ENCODE results near the gene CLDN6. TPM values are rescaled to one million over a fixed set of nuclear protein-coding genes. Genes with fewer than 3 reads are reported as not detected.
A peak's percentile ranks its signal among the peaks of the same experiment; 100 is the strongest.

Gene CLDN6
- total and polyA plus RNA-seq, 9 of the 15 experiments (the other 6 are each of a cell fraction or from before 2014, with no cell fraction given) = 0.22 to 0.75 (median 0.38) TPM; not detected in 3

GRCh38 chr16:2981177-2981898 is 36.6 kb downstream of the CLDN6 start (continued):
- TF ChIP-seq ZBTB40 (IDR thresholded peaks at IDR 0.05) (0 out of 2 replicates have a peak, but pooled peaks have one; percentile 19), ZBTB40 (CRISPR knock-in tag; IDR thresholded peaks at IDR 0.05) (no peak), EP300 (IDR thresholded peaks at IDR 0.05; ENCODE audit: low read length) (peak; percentile 51), SUPT5H (IDR thresholded peaks at IDR 0.05) (peak; percentile 69), MTA3 (IDR thresholded peaks at IDR 0.05; ENCODE audit: borderline replicate concordance) (no peak), MED1 (CRISPR knock-in tag; IDR thresholded peaks at IDR 0.05; ENCODE audit: borderline replicate concordance) (no peak), HNRNPLL (IDR thresholded peaks at IDR 0.05; ENCODE audit: low read depth, low read length, poor library complexity, severe bottlenecking) (no peak), CAMTA2 (CRISPR knock-in tag; conservative IDR thresholded peaks at IDR 0.05) (no peak), HMBOX1 (IDR thresholded peaks at IDR 0.05) (no peak; the same call in 1 of the 2 replicates), SNIP1 (IDR thresholded peaks at IDR 0.05; ENCODE audit: low read depth) (no peak; the same call in 1 of the 2 replicates), CHD4 (IDR thresholded peaks at IDR 0.05; ENCODE audit: insufficient read depth, insufficient replicate concordance, low read depth, low read length, poor library complexity, severe bottlenecking) (peak; percentile 25), MIER1 (IDR thresholded peaks at IDR 0.05; ENCODE audit: low read depth) (no peak)

Data from K562 (cell line).